Tibial nerve (tissue), 4 donors: ENCODE results near the gene LYPLAL1.

ENCODE experiments used
- CTCF ChIP-seq, 5 experiments: fragments of 200-600 bp in 3 of 5; fragments of 450-650 bp in 2 of 5; sonication (generic) in 3 of 5; IDR thresholded peaks; one replicate each; pipeline ENCODE4 v1.5.1; 2016 to 2019; ENCODE audit warnings: antibody characterized with exemption in 5 of 5, mild to moderate bottlenecking in 3 of 5, moderate library complexity in 2 of 5
- EP300 ChIP-seq, 2 donors: sonication (generic); formaldehyde crosslinking; IDR thresholded peaks; one replicate each; pipeline ENCODE4 v1.6.1; 2017; ENCODE audit warnings: antibody characterized with exemption in 2 of 2, mild to moderate bottlenecking in 1 of 2
- POLR2A ChIP-seq, 2 donors: fragments of 450-650 bp; IDR thresholded peaks; one replicate each; pipeline ENCODE4 v1.6.1; 2017; ENCODE audit warnings: antibody characterized with exemption in 2 of 2, mild to moderate bottlenecking in 2 of 2, moderate library complexity in 2 of 2

GRCh38 chr1:219150913-219151312 lies 22.8 kb upstream of the LYPLAL1 start:
- no peak for TF ChIP-seq CTCF (IDR thresholded peaks at IDR 0.05)
- no peak for TF ChIP-seq POLR2A (IDR thresholded peaks at IDR 0.05)
- TF ChIP-seq EP300 (IDR thresholded peaks at IDR 0.05), result no peak
